ENCODE data around the gene CCDC47.
"Not testable (repeated sequence)": the region's sequence is repeated elsewhere in the genome, so short reads cannot be mapped to it uniquely, and the experiment has no call there.

Gene CCDC47

DNA sequence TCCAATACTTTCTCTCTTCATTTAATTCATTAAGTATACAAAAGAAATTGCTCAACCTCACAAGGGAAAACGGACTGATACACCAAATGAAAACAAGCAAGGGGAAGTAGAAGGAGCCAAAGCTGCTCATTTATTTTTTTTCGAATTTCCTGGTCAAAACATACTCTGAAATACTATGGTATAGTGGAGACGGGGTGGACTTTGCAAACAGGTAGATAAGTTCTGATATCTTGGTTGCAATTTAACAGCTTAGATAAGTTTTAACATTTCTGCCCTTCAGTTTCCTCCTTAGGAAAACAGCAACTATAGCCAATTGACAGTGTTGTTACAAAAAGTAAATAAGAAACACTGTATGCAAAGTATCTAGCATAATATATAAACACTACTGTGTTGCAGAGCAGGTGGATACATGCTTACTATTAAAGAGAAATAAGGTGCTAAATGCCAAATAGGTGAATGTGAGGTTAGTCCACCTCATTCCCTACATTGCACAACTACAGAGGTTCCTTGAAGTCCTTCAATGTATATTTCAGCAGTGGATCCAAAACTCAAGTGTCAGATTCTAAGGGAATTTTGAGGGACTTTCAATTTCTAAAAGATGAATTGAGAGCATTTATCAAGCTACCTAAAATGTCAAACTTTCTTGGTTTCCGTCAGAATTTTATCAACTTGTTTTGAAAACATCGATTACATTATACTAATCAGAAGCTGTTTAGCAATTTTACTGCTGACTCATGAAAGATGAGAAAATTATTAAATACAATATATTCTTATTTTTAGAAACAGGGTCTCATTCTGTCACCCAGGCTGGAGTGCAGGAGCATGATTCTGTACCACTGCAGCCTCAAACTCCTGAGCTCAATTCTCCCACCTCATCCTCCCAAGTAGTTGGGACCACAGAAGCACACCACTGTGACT lies 11.0 kb downstream of the CCDC47 start:
- H3K9me3 Mint-ChIP-seq: no peaks in the 10 kb centered on the region
- peaks cover 25% of the 10 kb centered on the region for H3K4me1 Mint-ChIP-seq
- no peak for ATAC-seq
- DNase-seq: no peak
- H3K4me3 Mint-ChIP-seq: no peak overlapping the region
- no peak overlapping the region for H3K27ac Mint-ChIP-seq
- no peaks in the 10 kb centered on the region for H3K27me3 Mint-ChIP-seq

DNA sequence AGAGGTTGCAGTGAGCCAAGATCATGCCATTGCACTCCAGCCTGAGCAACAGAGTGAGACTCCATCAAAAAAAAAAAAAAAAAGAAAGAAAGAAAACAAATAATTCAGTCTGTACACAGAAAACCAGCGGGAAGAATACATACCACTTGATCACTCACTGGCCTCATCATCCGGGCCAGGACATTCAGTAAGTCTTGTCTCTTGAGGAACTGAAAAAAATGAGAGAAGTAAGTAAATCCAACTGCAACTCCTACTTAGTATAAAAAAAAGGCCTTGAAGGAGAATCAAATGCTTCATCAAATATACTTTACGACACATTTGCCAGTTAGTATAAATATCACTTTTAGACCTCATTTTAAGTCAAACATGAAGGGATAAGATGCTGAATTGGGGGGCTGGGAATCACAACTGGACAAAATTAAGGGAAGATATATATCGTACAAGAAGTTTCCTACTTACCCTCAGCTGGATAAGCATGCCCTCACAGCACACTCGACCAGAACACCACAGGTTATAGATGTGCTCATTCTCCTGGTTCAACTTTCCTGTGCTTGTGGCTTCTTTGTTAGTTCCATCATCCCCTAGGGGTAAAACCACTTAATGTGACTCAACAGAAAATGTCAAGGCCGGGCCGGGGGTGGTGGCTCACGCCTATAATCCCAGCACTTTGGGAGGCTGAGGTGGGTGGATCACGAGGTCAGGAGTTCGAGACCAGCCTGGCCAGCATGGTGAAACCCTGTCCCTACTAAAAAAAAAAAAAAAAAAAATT lies 12.4 kb downstream of the CCDC47 start:
- Mint-ChIP-seq H3K4me1 (peaks cover 17% of the 10 kb centered on the region), H3K9me3 (no peaks in the 10 kb centered on the region), H3K4me3 (no peak overlapping the region), H3K27me3 (no peaks in the 10 kb centered on the region), H3K27ac (no peak overlapping the region)
- DNase-seq (no peak), ATAC-seq (peak; percentile 33)

DNA sequence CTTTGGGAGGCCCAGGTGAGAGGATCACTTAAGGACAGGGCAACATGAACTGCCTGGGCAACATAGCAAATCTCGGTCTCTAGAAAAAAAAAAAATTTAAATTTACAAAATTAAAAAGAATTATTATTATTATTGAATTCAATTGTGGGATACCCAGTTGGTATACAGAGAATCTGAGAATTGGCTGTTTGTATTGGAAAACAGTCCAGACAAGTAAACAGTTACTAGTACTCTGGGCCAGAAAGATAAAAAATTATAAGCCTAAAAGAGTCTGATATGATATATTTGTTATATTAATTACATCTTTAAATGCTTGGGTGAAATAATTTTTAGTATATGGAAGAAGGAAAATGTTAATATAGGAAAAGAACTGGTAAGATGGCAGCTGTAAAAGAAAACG lies 15.0 kb downstream of the CCDC47 start:
- peak overlapping the region in 1 of 2 donors; percentile 77 for H3K27ac Mint-ChIP-seq
- no peak overlapping the region for H3K4me3 Mint-ChIP-seq
- no peaks in the 10 kb centered on the region for H3K27me3 Mint-ChIP-seq
- peaks cover 13% of the 10 kb centered on the region for H3K4me1 Mint-ChIP-seq
- no peak for DNase-seq
- no peak for ATAC-seq
- H3K9me3 Mint-ChIP-seq: no peaks in the 10 kb centered on the region

DNA sequence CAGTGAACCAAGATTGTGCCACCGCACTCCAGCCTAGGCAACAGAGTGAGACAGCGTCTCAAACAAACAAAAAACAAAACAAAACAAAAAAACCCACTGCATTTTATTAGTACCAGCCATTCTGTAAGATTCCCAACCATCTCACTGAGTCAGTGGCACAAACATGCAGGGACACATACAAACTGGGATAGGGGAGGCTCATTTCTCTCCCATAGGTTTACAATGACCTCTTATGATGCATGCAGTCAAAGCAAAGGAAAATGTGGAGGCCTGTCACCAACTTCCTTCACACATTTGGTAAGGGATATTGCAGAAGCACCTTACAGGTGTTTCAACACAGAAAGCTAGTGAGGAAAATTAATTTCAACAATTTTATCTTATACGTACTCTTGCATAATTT lies 19.4 kb downstream of the CCDC47 start:
- ATAC-seq (no peak), DNase-seq (no peak)
- no peaks in the 10 kb centered on the region for H3K9me3 Mint-ChIP-seq
- H3K4me1 Mint-ChIP-seq: peaks cover 23% of the 10 kb centered on the region
- no peak overlapping the region for H3K27ac Mint-ChIP-seq
- H3K4me3 Mint-ChIP-seq: no peak overlapping the region
- H3K27me3 Mint-ChIP-seq: no peaks in the 10 kb centered on the region

DNA sequence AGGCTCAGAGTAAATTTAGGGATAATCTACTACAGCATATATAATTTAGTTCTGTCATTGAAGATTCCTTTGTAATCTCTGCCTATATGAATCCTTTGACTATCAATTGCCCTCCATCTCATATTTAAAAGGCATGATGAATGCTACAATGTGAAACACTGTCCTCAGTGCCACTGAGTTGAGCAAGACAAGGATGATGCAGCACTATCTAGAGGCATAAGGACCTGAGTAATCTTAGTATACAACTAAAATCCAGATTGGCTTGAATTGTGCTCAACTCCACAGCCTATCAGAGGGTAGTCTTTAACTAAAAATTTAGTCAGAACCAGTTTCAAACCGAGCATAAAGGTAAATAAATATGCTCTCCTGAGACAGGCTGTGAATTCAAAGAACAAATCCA lies 20.2 kb downstream of the CCDC47 start:
- DNase-seq (no peak), ATAC-seq (no peak)
- Mint-ChIP-seq H3K27ac (peak overlapping the region; percentile 41 to 42), H3K4me3 (no peak overlapping the region), H3K9me3 (no peaks in the 10 kb centered on the region), H3K4me1 (peaks cover 23% of the 10 kb centered on the region), H3K27me3 (no peaks in the 10 kb centered on the region)

DNA sequence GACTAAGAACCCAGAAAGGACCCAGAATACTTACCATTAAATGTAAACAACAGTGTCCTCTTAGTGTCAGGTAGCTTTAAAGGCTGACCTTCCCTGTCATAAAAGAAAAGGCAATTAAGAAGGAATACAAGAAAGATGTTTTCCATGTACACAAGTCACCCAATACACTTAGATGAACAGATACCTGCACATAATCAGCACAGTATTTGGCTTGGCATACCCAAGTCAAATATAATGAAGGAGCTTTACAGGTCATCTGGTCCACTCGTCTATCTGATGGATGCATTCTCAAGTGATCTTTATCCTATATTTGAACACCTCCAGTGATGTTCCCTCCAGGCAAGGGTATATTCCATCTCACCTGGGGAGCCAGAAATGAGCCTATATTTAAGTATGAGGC lies 20.7 kb downstream of the CCDC47 start:
- Mint-ChIP-seq H3K9me3 (no peaks in the 10 kb centered on the region), H3K4me3 (no peak overlapping the region), H3K27ac (no peak overlapping the region), H3K27me3 (no peaks in the 10 kb centered on the region), H3K4me1 (peaks cover 23% of the 10 kb centered on the region)
- ATAC-seq (no peak), DNase-seq (no peak)

DNA sequence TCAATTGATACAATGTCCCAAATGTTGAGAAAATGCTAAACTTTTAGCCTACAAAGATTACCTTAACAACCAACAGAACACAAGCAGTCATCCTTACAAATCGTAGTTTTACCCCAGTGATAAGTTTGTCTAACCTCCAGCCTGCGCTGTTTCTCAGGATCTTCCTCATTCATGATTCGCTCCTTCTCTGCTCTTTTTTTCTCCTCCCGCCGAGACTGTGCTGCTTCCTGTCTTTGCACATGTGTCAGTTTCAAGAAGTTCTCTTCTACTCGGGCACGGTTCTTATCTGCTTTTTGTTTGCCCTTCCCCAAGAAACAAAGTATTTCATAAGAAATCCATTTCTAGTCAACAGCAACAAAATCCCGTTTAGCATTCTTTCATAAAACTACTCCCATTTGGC lies 21.6 kb downstream of the CCDC47 start:
- Mint-ChIP-seq H3K4me1 (peaks cover 23% of the 10 kb centered on the region), H3K9me3 (no peaks in the 10 kb centered on the region), H3K4me3 (peak overlapping the region; percentile 67 to 76), H3K27me3 (no peaks in the 10 kb centered on the region), H3K27ac (peak overlapping the region; percentile 77 to 87)
- peak; percentile 65 for ATAC-seq
- DNase-seq: no peak

DNA sequence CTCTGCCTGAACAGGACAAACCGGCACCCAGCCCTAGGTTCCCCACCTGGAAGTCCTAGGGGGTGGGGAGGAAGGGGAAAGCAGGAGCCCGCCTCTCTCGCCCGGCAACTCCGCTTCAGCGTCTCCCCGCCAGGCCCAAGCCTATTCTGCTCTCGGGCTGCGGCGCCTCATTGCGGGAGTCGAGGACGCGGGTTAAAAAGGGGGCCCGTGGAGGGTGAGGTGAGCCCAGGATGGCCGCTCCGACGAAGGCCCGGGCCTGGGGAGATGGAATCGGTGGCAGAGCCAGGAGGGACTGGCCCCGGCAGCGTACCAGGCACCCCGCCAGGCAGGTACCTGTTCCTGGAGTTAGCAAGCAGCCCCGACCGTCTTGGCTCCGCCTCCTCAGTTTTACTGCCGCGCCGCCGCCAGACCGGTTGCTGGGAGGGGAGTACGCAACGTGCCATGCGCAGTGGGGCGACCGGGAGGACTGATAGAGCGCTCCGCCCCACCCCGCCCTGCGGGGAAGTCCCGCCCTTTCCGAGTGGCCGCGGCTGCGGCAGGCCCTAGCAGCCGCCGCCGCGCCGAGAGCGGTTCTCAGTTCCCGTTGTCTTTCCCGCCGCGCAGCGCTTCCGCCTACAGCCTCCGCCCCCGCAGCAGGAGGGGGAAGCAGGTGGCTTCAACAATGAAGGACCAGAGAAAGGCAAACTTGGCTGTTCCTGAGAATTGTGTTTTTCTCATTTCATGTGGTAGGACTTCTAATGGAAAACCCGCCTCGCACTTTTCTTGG lies 31.8 kb downstream of the CCDC47 start, which contains the start of gene STRADA:
Gene STRADA, minus strand, starts transcription at position 392 of the 766 bp plus-strand sequence. CDS start 13,430 bp downstream, outside the sequence.
- ATAC-seq: peak; percentile 94
- DNase-seq: peak; percentile 98 to 99
- Mint-ChIP-seq H3K4me1 (peaks cover 24% of the 10 kb centered on the region), H3K4me3 (peak within 1 kb of the TSS; percentile 91 to 100), H3K27ac (peak within 1 kb of the TSS; percentile 92 to 98), H3K9me3 (no peaks in the 10 kb centered on the region), H3K27me3 (no peaks in the 10 kb centered on the region)

DNA sequence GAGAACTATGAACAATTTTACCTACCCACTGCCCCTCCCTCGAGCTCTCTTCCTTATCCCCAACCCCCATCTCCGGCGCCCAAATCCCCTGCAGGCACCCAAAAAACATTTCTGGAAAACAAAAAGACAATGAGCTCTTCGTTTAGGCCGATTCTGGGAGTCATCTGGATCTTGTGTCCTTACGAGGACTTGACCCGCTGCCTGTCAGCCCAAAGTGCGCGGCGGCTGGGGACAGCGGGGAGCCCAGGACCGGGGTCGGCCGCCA lies 32.3 kb downstream of the CCDC47 start:
- ATAC-seq (peak; percentile 41), DNase-seq (no peak)
- H3K27ac Mint-ChIP-seq: peak overlapping the region; percentile 92 to 98
- no peaks in the 10 kb centered on the region for H3K27me3 Mint-ChIP-seq
- H3K9me3 Mint-ChIP-seq: no peaks in the 10 kb centered on the region
- H3K4me3 Mint-ChIP-seq: peak overlapping the region; percentile 91 to 100
- H3K4me1 Mint-ChIP-seq: peaks cover 24% of the 10 kb centered on the region

DNA sequence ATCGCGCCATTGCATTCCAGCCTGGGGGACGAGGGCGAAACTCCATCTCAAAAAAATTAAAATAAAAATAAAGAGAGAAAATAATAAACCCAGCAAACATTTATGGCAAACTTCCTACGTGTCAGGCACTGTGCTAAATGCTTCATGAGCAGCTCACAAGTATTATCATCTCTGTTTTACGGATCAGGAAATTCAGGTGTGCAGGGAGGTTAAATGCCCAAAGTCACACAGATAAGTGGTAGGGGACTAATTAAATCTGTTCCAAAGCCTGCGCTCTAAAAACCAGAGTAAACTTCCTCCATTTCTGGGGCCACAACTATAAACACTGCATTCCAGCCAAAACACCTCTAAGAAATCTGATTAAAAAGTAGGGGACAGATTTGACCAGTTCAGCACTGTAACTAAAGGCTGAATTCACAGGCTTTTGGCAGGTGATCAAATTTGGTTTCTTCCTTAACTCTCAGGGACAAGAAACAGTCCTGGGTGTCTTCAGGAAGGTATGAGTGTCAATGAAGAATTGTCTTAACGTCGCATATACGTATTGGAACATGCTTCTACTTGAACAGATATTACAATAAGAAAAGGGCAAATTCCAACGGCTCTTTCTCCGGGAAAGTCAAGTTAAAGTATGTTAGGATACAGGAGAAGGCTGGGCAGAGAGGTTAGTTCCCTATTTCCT lies 32.8 kb downstream of the CCDC47 start:
- no peak for ATAC-seq
- Mint-ChIP-seq H3K27me3 (no peaks in the 10 kb centered on the region), H3K4me1 (peaks cover 24% of the 10 kb centered on the region), H3K27ac (peak overlapping the region; percentile 92 to 98), H3K4me3 (peak overlapping the region; percentile 91 to 100), H3K9me3 (no peaks in the 10 kb centered on the region)
- no peak for DNase-seq

DNA sequence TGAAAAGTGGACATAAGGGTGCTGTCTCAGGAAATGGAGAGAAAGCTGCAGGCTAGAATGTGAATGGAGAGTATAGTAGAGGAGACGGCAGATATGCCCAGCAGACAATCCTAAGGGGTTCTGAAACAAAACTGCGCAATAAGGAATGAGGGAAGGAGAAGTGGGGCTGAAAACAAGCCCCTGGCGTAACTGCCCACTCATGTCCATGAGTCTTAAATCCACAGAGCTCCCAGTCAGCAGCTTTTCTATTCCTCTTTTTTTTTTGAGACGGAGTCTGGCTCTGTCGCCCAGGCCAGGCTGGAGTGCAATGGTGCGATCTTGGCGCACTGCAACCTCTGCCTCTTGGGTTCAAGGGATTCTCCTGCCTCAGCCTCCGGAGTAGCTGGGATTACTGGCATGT lies 37.7 kb downstream of the CCDC47 start:
- H3K27me3 Mint-ChIP-seq: no peaks in the 10 kb centered on the region
- no peak for ATAC-seq
- no peak overlapping the region for H3K4me3 Mint-ChIP-seq
- H3K4me1 Mint-ChIP-seq: peaks cover 18% of the 10 kb centered on the region
- DNase-seq: no peak
- H3K9me3 Mint-ChIP-seq: no peaks in the 10 kb centered on the region
- no peak overlapping the region for H3K27ac Mint-ChIP-seq

DNA sequence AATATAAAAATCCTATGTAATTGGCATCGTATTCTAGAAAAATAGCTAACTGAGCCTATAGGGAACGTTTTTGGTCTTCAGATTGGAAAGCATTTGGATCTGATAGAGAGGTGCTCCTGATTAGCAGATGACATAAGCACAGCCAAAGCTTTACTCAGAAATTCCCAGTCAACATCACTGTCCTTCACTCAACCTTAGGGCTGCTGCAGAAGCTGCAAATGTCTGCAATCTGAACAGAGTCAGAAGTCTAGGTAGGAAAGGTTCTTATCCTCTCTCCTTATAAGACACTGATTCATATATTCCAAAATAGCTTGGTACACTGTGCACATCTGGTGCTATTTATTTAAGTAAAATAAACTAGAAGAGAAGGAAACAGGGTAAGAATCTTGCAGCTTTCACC lies 51.0 kb downstream of the CCDC47 start:
- DNase-seq (no peak), ATAC-seq (no peak)
- no peaks in the 10 kb centered on the region for H3K4me1 Mint-ChIP-seq
- no peaks in the 10 kb centered on the region for H3K9me3 Mint-ChIP-seq
- H3K27me3 Mint-ChIP-seq: no peaks in the 10 kb centered on the region
- H3K27ac Mint-ChIP-seq: no peak overlapping the region
- no peak overlapping the region for H3K4me3 Mint-ChIP-seq

DNA sequence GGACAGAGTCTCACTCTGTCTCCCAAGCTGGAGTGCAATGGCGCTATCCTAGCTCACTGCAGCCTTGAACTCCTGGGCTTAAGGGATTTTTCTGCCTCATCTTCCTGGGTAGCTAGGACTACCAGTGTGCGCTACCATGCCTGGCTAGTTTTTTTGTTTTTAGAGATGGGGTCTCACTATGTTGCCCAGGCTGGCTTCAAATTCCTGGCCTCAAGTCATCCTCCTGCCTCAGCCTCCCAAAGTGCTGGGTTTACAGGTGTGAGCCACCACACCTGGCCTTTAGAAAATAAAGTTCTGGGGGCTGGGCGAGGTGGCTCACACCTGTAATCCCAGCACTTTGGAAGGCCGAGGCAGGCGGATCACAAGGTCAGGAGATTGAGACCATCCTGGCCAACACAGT lies 53.2 kb downstream of the CCDC47 start:
- ATAC-seq, H3K4me1 Mint-ChIP-seq, H3K27ac Mint-ChIP-seq, H3K4me3 Mint-ChIP-seq, DNase-seq, H3K27me3 Mint-ChIP-seq, H3K9me3 Mint-ChIP-seq: not testable (repeated sequence)

DNA sequence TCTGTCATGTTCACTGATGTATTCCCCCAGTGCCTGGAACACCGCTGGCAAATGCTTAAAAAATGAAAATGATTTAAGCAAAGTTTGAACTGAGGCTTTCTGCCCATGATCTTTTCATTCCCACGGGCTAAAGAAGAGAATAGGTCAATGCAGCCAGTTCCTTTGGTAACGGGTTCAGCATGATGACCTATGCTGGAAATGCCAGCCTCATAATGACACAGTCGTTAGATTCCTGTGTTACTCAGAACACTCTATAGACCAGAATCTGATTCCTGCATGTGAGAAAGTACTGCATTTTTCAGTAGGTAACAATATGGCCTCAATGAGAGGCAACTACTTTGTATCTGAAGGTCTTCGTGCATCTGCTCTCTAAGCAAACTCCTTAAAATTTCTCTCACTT lies 54.4 kb downstream of the CCDC47 start:
- Mint-ChIP-seq H3K4me3 (no peak overlapping the region), H3K27ac (no peak overlapping the region), H3K9me3 (no peaks in the 10 kb centered on the region), H3K4me1 (no peaks in the 10 kb centered on the region), H3K27me3 (no peaks in the 10 kb centered on the region)
- no peak for ATAC-seq
- DNase-seq: no peak

DNA sequence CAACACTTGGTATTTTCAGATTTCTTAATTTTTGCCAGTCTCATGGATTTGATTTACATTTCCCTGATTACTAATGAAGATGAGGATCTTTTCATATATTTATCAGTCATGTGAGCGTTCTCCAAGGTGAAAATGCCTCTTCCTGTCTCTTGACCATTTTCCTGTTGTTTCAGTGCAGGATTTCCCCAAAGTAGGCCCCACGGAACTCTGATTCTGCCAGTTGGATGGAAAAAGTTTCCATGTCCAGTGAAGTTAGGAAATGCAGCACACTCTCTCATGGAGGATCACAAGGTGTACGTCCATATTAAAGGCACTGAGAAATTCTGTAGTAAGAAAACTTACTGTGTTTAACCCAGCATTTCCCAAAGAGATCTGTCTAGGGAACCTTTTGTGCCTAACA lies 57.0 kb downstream of the CCDC47 start:
- Mint-ChIP-seq H3K9me3 (no peaks in the 10 kb centered on the region), H3K4me3 (no peak overlapping the region), H3K4me1 (no peaks in the 10 kb centered on the region), H3K27me3 (no peaks in the 10 kb centered on the region), H3K27ac (no peak overlapping the region)
- ATAC-seq (no peak), DNase-seq (no peak)
